ENCODE results near the gene RNF169. TPM values are rescaled to one million over a fixed set of nuclear protein-coding genes. Genes with fewer than 3 reads are reported as not detected.

RNF169 gene
- total and polyA plus RNA-seq, 9 of the 15 experiments (the other 6 are each of a cell fraction or from before 2014, with no cell fraction given), result 0.68 to 18.1 (median 10.1) TPM

GRCh38 chr11:74819400-74819799 is 70.8 kb downstream of the RNF169 start:
- no TSS peak for BruUV-seq (replicated peaks)
- FAIRE-seq (no peak), DNase-seq (ENCODE audit: extremely low read depth in 1 of 4, low spot score in 3 of 4) (no peak), ATAC-seq (no peak)
- no peak overlapping the region for H3K9ac ChIP-seq (ENCODE audit: insufficient read depth in 1 of 2, low read depth in 2 of 2, low read length in 2 of 2)
- WGBS (ENCODE audit: insufficient coverage, low coverage, missing lambda C conversion rate), result 90% methylated on average over 1 of the region's 1 CpG
- H3K27ac ChIP-seq (ENCODE audit: extremely low read depth, low read depth, low read length), result no peak overlapping the region
- H3K9me3 ChIP-seq (replicated peaks; ENCODE audit: control insufficient read depth, insufficient read depth, low read depth, low read length), result peaks cover 15% of the 10 kb centered on the region
- H3K36me3 ChIP-seq (ENCODE audit: control insufficient read depth, insufficient read depth, low read length), result peaks cover 64% of the 10 kb centered on the region
- POLR2A ChIA-PET, result interaction anchor here (0.6 kb wide), 1 partner anchor 118 kb away, joined by 3 read pairs; no protein-coding TSS in a partner anchor
- no peaks in the 10 kb centered on the region for H3K9me1 ChIP-seq (ENCODE audit: control insufficient read depth, insufficient read depth, low read length)
- H3K4me3 ChIP-seq, result no peak overlapping the region
- CTCF ChIA-PET (ENCODE audit: low intra/inter-chr PET ratio), result no interaction called here
- no peak for TF ChIP-seq HOXB6 (CRISPR knock-in tag; IDR thresholded peaks at IDR 0.05; ENCODE audit: borderline replicate concordance)
- TF ChIP-seq HDAC8 (tag; IDR thresholded peaks at IDR 0.05), result no peak
- no peak for TF ChIP-seq ZHX1 (conservative IDR thresholded peaks at IDR 0.05; ENCODE audit: low read length)
- no peak for TF ChIP-seq MLX (CRISPR knock-in tag; conservative IDR thresholded peaks at IDR 0.05)
- TF ChIP-seq CBX2 (IDR thresholded peaks at IDR 0.05; ENCODE audit: insufficient read depth, low read length, poor library complexity, severe bottlenecking), result no peak
- TF ChIP-seq EWSR1 (IDR thresholded peaks at IDR 0.05; ENCODE audit: borderline replicate concordance, low read depth, partially characterized antibody), result no peak
- no peak for TF ChIP-seq FOS (IDR thresholded peaks at IDR 0.05; ENCODE audit: extremely low read depth, insufficient read length)
- no peak for TF ChIP-seq ETV6 (IDR thresholded peaks at IDR 0.05; ENCODE audit: borderline replicate concordance in 1 of 2, low read depth in 2 of 2, low read length in 1 of 2)
- no peak for TF ChIP-seq ETV6 (CRISPR knock-in tag; IDR thresholded peaks at IDR 0.05; ENCODE audit: borderline replicate concordance)
- TF ChIP-seq DNMT1 (IDR thresholded peaks at IDR 0.05), result no peak
- TF ChIP-seq THRAP3 (IDR thresholded peaks at IDR 0.05; ENCODE audit: borderline replicate concordance), result no peak
- no peak for TF ChIP-seq DLX4 (CRISPR knock-in tag; IDR thresholded peaks at IDR 0.05)
- TF ChIP-seq YBX1 (IDR thresholded peaks at IDR 0.05), result no peak
- no peak for TF ChIP-seq RAD51 (IDR thresholded peaks at IDR 0.05; ENCODE audit: borderline replicate concordance, low read depth)
- H2AFZ ChIP-seq (ENCODE audit: low read depth, low read length), result no peak overlapping the region
- no peaks in the 10 kb centered on the region for H3K79me2 ChIP-seq (ENCODE audit: control insufficient read depth, insufficient read depth, low read length)
- no peaks in the 10 kb centered on the region for H3K27me3 ChIP-seq (ENCODE audit: control insufficient read depth in 2 of 2, insufficient read depth in 2 of 2, low read length in 2 of 2)
- H4K20me1 ChIP-seq (replicated peaks; ENCODE audit: control insufficient read depth, insufficient read depth, low read length), result no peaks in the 10 kb centered on the region
- intact Hi-C loops (cut with micrococcal nuclease) (no loop called here), in situ Hi-C loops (cut with MboI) (no loop called here)
- no peak overlapping the region for H3K4me2 ChIP-seq (ENCODE audit: insufficient read depth, low read length)
- peaks cover 0 to 19% of the 10 kb centered on the region in 2 experiments; a peak in 3 of 5 replicates for H3K4me1 ChIP-seq (replicated peaks in 1 of 2; ENCODE audit: control insufficient read depth in 2 of 2, insufficient read depth in 2 of 2, low read length in 2 of 2)

Data from K562 (cell line).